Measurements from ENCODE around the gene EIF5A. TPM values are rescaled to one million over a fixed set of nuclear protein-coding genes. Genes with fewer than 3 reads are reported as not detected.

Gene EIF5A
- polyA plus RNA-seq, 1 donor: 263 TPM

DNA sequence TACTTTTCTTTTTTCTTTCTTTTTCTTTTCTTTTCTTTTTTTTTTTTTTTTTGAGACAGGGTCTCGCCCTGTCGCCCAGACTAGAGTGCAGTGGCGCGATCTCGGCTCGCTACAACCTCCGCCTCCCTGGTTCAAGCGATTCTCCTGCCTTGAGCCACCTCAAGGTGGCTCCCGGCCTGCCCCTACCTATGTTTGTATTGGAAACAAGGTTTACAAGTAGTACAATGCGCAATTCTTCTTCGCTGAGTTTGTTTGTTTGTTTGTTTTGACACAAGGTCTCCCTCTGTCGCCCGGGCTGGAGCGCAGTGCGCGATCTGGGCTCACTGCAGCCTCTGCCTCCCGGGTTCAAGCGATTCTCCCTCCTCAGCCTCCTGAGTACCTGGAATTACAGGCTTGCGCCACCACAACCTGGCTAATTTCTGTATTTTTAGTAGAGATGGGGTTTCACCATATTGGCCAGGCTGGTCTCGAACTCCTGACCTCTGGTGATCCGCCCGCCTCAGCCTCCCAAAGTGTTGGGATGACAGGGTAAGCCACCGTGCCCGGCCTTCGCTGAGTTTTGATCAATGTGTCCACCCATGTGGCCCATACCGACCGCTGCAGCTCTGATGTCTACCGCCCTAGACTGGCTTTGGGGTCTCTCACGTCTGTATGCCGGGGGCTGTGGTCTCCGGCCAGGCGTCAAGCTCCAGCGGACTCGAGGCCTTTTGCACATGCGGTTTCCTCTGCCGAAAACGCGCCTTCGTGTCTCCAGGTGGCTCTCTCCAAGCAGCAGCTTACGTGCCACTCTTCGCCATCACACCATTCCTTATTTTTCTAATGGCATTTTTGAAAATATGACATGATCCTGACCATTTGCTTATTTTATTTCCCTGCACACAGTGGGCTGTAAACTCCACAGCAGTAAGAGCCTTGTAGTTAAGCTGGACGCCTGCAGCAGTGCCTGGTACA is 11.9 kb upstream of the EIF5A start:
- no peaks in the 10 kb centered on the region for H3K36me3 ChIP-seq (ENCODE audit: control insufficient read depth, insufficient read depth, low read length)
- DNase-seq: no peak
- H3K4me1 ChIP-seq (ENCODE audit: control insufficient read depth, insufficient read depth, low read length): peaks cover 34% of the 10 kb centered on the region
- WGBS (ENCODE audit: insufficient coverage, low lambda C conversion rate): no CpG with 5 or more reads among the region's 42 CpGs
- peaks cover 37% of the 10 kb centered on the region for H3K27me3 ChIP-seq (ENCODE audit: control insufficient read depth, insufficient read depth, low read length)
- H3K9me3 ChIP-seq (ENCODE audit: control insufficient read depth, low read depth, low read length): peaks cover 6% of the 10 kb centered on the region
- no peak overlapping the region for H3K27ac ChIP-seq (ENCODE audit: low read length)
- peak overlapping the region; percentile 31 for H3K4me3 ChIP-seq (ENCODE audit: low read length)

DNA sequence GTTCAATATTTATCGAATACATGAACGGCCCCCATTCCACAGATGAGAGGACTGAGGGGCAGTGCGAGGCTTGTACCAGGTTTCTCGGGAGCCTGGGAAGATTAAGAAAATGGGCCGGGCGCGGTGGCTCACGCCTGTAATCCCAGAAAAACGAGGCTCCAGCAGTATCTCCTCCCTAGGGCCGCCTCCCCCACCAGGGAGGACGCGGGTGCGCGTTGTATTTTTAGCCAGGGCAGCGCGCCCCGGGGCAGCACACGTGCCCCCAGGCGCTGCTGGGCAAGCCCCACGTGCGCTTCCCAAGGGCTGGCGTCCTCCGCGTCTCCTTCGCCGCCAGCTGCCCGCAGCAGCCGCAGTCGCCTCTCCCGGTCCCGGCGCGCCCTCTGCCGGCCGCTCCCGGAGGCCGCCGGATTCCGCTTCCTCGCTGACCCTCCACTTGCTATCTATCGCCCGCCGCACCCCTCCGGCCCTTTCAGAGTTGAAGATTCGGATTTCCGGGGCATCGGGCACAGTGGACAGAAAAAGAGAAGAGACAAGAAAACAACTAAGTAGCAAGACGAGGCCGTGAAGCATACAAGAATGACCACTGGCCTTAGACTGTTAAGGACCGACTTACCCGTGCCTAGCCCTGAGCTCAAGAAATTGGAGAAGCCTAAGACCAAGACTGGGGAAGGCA is 11.1 kb upstream of the EIF5A start:
- no peak overlapping the region for H3K27ac ChIP-seq (ENCODE audit: low read length)
- peaks cover 34% of the 10 kb centered on the region for H3K27me3 ChIP-seq (ENCODE audit: control insufficient read depth, insufficient read depth, low read length)
- H3K36me3 ChIP-seq (ENCODE audit: control insufficient read depth, insufficient read depth, low read length): no peaks in the 10 kb centered on the region
- H3K9me3 ChIP-seq (ENCODE audit: control insufficient read depth, low read depth, low read length): peaks cover 6% of the 10 kb centered on the region
- peak; percentile 71 to 74 for DNase-seq
- no CpG with 5 or more reads among the region's 51 CpGs for WGBS (ENCODE audit: insufficient coverage, low lambda C conversion rate)
- H3K4me1 ChIP-seq (ENCODE audit: control insufficient read depth, insufficient read depth, low read length): peaks cover 34% of the 10 kb centered on the region
- H3K4me3 ChIP-seq (ENCODE audit: low read length): no peak overlapping the region

GRCh38 chr17:7304179-7304578 is 3.2 kb upstream of the EIF5A start:
- Histone ChIP-seq H3K4me3 (ENCODE audit: low read length) (no peak overlapping the region), H3K27me3 (ENCODE audit: control insufficient read depth, insufficient read depth, low read length) (no peaks in the 10 kb centered on the region), H3K9me3 (ENCODE audit: control insufficient read depth, low read depth, low read length) (no peaks in the 10 kb centered on the region), H3K36me3 (ENCODE audit: control insufficient read depth, insufficient read depth, low read length) (no peaks in the 10 kb centered on the region), H3K4me1 (ENCODE audit: control insufficient read depth, insufficient read depth, low read length) (peaks cover 3% of the 10 kb centered on the region), H3K27ac (ENCODE audit: low read length) (no peak overlapping the region)
- no peak for DNase-seq
- 97% methylated on average over 5 of the region's 7 CpGs for WGBS (ENCODE audit: insufficient coverage, low lambda C conversion rate)

GRCh38 chr17:7307686-7308624 is 527 bp downstream of the EIF5A start:
- H3K27me3 ChIP-seq (ENCODE audit: control insufficient read depth, insufficient read depth, low read length): no peaks in the 10 kb centered on the region
- H3K9me3 ChIP-seq (ENCODE audit: control insufficient read depth, low read depth, low read length): no peaks in the 10 kb centered on the region
- DNase-seq: peak; percentile 48 to 54
- peaks cover 13% of the 10 kb centered on the region for H3K4me1 ChIP-seq (ENCODE audit: control insufficient read depth, insufficient read depth, low read length)
- H3K4me3 ChIP-seq (ENCODE audit: low read length): peak overlapping the region; percentile 94
- peak overlapping the region; percentile 97 for H3K27ac ChIP-seq (ENCODE audit: low read length)
- no CpG with 5 or more reads among the region's 104 CpGs for WGBS (ENCODE audit: insufficient coverage, low lambda C conversion rate)
- H3K36me3 ChIP-seq (ENCODE audit: control insufficient read depth, insufficient read depth, low read length): peaks cover 32% of the 10 kb centered on the region

- peak; percentile 78 to 89 for DNase-seq
- peaks cover 13% of the 10 kb centered on the region for H3K4me1 ChIP-seq (ENCODE audit: control insufficient read depth, insufficient read depth, low read length)
- H3K27me3 ChIP-seq (ENCODE audit: control insufficient read depth, insufficient read depth, low read length): no peaks in the 10 kb centered on the region
- H3K27ac ChIP-seq (ENCODE audit: low read length): peak overlapping the region; percentile 97
- H3K4me3 ChIP-seq (ENCODE audit: low read length): peak overlapping the region; percentile 94
- H3K9me3 ChIP-seq (ENCODE audit: control insufficient read depth, low read depth, low read length): no peaks in the 10 kb centered on the region
- 0% methylated on average over 2 of the region's 14 CpGs for WGBS (ENCODE audit: insufficient coverage, low lambda C conversion rate)
- H3K36me3 ChIP-seq (ENCODE audit: control insufficient read depth, insufficient read depth, low read length): peaks cover 41% of the 10 kb centered on the region
Observed at GRCh38 chr17:7308625-7309433, 1.4 kb downstream of the EIF5A start.

DNA sequence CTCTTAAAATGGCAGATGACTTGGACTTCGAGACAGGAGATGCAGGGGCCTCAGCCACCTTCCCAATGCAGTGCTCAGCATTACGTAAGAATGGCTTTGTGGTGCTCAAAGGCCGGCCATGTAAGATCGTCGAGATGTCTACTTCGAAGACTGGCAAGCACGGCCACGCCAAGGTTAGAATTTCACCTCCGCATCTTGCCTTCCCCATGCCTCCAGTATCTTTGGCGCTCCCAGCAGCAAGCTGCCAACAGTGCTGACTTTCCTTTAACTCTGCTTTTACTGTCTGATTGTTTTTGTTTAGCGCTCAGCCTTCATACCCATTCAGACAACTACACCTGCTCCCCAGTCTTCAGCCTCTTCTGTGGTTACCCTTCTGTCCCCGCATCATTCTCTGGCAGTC is 2.2 kb downstream of the EIF5A start:
- Histone ChIP-seq H3K4me3 (ENCODE audit: low read length) (peak overlapping the region; percentile 94), H3K36me3 (ENCODE audit: control insufficient read depth, insufficient read depth, low read length) (peaks cover 43% of the 10 kb centered on the region), H3K4me1 (ENCODE audit: control insufficient read depth, insufficient read depth, low read length) (peaks cover 19% of the 10 kb centered on the region), H3K9me3 (ENCODE audit: control insufficient read depth, low read depth, low read length) (no peaks in the 10 kb centered on the region), H3K27ac (ENCODE audit: low read length) (no peak overlapping the region), H3K27me3 (ENCODE audit: control insufficient read depth, insufficient read depth, low read length) (no peaks in the 10 kb centered on the region)
- no peak for DNase-seq
- whole genome bisulfite sequencing (ENCODE audit: insufficient coverage, low lambda C conversion rate): 90% methylated on average over 2 of the region's 12 CpGs

GRCh38 chr17:7311110-7311705 is 3.8 kb downstream of the EIF5A start:
- Histone ChIP-seq H3K4me1 (ENCODE audit: control insufficient read depth, insufficient read depth, low read length) (peaks cover 24% of the 10 kb centered on the region), H3K9me3 (ENCODE audit: control insufficient read depth, low read depth, low read length) (no peaks in the 10 kb centered on the region), H3K4me3 (ENCODE audit: low read length) (no peak overlapping the region), H3K27me3 (ENCODE audit: control insufficient read depth, insufficient read depth, low read length) (no peaks in the 10 kb centered on the region), H3K27ac (ENCODE audit: low read length) (no peak overlapping the region), H3K36me3 (ENCODE audit: control insufficient read depth, insufficient read depth, low read length) (peaks cover 47% of the 10 kb centered on the region)
- WGBS (ENCODE audit: insufficient coverage, low lambda C conversion rate): 100% methylated on average over 1 of the region's 7 CpGs
- DNase-seq: no peak

- Histone ChIP-seq H3K9me3 (ENCODE audit: control insufficient read depth, low read depth, low read length) (no peaks in the 10 kb centered on the region), H3K27ac (ENCODE audit: low read length) (no peak overlapping the region), H3K27me3 (ENCODE audit: control insufficient read depth, insufficient read depth, low read length) (no peaks in the 10 kb centered on the region), H3K4me1 (ENCODE audit: control insufficient read depth, insufficient read depth, low read length) (peaks cover 24% of the 10 kb centered on the region), H3K4me3 (ENCODE audit: low read length) (no peak overlapping the region), H3K36me3 (ENCODE audit: control insufficient read depth, insufficient read depth, low read length) (peaks cover 56% of the 10 kb centered on the region)
- WGBS (ENCODE audit: insufficient coverage, low lambda C conversion rate): no CpG with 5 or more reads among the region's 7 CpGs
- DNase-seq: no peak
Observed at GRCh38 chr17:7312432-7313087, 5.1 kb downstream of the EIF5A start.
